ENCODE measurements around the gene PRKACA. TPM values are rescaled to one million over a fixed set of nuclear protein-coding genes. Genes with fewer than 3 reads are reported as not detected.
A peak's percentile ranks its signal among the peaks of the same experiment; 100 is the strongest.

PRKACA gene
- total RNA-seq, 2 donors from 2014 or later: 34.8 to 106 TPM

GRCh38 chr19:14116918-14117578 is 514 bp downstream of the PRKACA start:
- peak overlapping the region; percentile 77 to 84 for H3K4me3 ChIP-seq
- H3K36me3 ChIP-seq: no peaks in the 10 kb centered on the region
- DNase-seq (ENCODE audit: low spot score): no peak
- no peak for TF ChIP-seq CTCF (IDR thresholded peaks at IDR 0.05)
- intact Hi-C loops (cut with DNase I): loop anchor here (2.0 to 5.0 kb wide), 2 partner anchors 26 to 45 kb away; partner anchors contain the start of genes MISP3 and SAMD1
- no peaks in the 10 kb centered on the region for H3K9me3 ChIP-seq
- peak overlapping the region; percentile 64 to 69 for H3K27ac ChIP-seq
- WGBS: 0% methylated on average over 33 of the region's 33 CpGs
- no peaks in the 10 kb centered on the region for H3K27me3 ChIP-seq (replicated peaks; ENCODE audit: insufficient read depth)
- peaks cover 8% of the 10 kb centered on the region for H3K4me1 ChIP-seq (replicated peaks)

- Histone ChIP-seq H3K27ac (peak overlapping the region; percentile 64 to 69), H3K36me3 (no peaks in the 10 kb centered on the region), H3K27me3 (replicated peaks; ENCODE audit: insufficient read depth) (no peaks in the 10 kb centered on the region), H3K4me1 (replicated peaks) (peaks cover 8% of the 10 kb centered on the region), H3K9me3 (no peaks in the 10 kb centered on the region), H3K4me3 (peak overlapping the region; percentile 77 to 84)
- no peak for DNase-seq (ENCODE audit: low spot score)
- TF ChIP-seq POLR2A (IDR thresholded peaks at IDR 0.05) (no peak), CTCF (IDR thresholded peaks at IDR 0.05) (no peak), POLR2AphosphoS5 (IDR thresholded peaks at IDR 0.05) (no peak)
- intact Hi-C loops (cut with DNase I): loop anchor here (2.0 to 5.0 kb wide), 2 partner anchors 26 to 44 kb away; partner anchors contain the start of genes MISP3 and SAMD1
- 5% methylated on average over 6 of the region's 6 CpGs for WGBS
Observed at GRCh38 chr19:14116525-14116917, 1.0 kb downstream of the PRKACA start.

DNA sequence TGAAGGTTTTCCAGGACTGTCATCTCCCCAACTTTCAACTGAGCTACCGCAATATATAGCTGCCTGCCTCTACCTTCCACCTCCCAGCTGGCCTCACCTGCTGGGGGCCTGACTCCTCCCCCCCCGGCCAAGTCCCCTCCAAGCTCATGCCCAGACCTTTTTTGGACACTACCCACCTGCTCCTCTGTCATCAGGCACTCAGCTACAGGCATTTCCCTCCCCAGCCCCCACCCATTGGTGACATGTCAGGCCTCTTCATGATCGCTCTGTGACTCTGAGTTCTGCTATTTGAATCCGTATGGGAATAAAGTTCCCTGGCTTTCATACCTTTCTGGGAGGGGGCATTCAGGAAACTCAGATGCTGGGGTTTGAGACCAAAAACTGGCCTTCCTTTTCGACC is 1.8 kb downstream of the PRKACA start:
- Histone ChIP-seq H3K27ac (no peak overlapping the region), H3K27me3 (replicated peaks; ENCODE audit: insufficient read depth) (no peaks in the 10 kb centered on the region), H3K4me1 (replicated peaks) (peaks cover 8% of the 10 kb centered on the region), H3K4me3 (no peak overlapping the region), H3K36me3 (no peaks in the 10 kb centered on the region), H3K9me3 (no peaks in the 10 kb centered on the region)
- intact Hi-C loops (cut with DNase I): loop anchor here (2.0 to 5.0 kb wide), 2 partner anchors 25 to 43 kb away; partner anchors contain the start of genes MISP3 and SAMD1
- 72% methylated on average over 5 of the region's 5 CpGs for WGBS
- no peak for DNase-seq (ENCODE audit: low spot score)
- TF ChIP-seq POLR2AphosphoS5 (IDR thresholded peaks at IDR 0.05) (no peak), CTCF (IDR thresholded peaks at IDR 0.05) (no peak), POLR2A (IDR thresholded peaks at IDR 0.05) (no peak)

- Histone ChIP-seq H3K4me3 (no peak overlapping the region), H3K36me3 (no peaks in the 10 kb centered on the region), H3K9me3 (no peaks in the 10 kb centered on the region), H3K27me3 (replicated peaks; ENCODE audit: insufficient read depth) (no peaks in the 10 kb centered on the region), H3K4me1 (replicated peaks) (peaks cover 8% of the 10 kb centered on the region), H3K27ac (no peak overlapping the region)
- 46% methylated on average over 9 of the region's 9 CpGs for WGBS
- intact Hi-C loops (cut with DNase I): loop anchor here (5.0 kb wide), 1 partner anchor 43 kb away; the partner anchor contains the start of gene MISP3
- DNase-seq (ENCODE audit: low spot score): no peak
- TF ChIP-seq POLR2A (IDR thresholded peaks at IDR 0.05) (no peak), POLR2AphosphoS5 (IDR thresholded peaks at IDR 0.05) (no peak), CTCF (IDR thresholded peaks at IDR 0.05) (peak in 3 of 4 experiments; percentile 15 to 46 (median 37))
Observed at GRCh38 chr19:14114854-14115253, 2.7 kb downstream of the PRKACA start.

DNA sequence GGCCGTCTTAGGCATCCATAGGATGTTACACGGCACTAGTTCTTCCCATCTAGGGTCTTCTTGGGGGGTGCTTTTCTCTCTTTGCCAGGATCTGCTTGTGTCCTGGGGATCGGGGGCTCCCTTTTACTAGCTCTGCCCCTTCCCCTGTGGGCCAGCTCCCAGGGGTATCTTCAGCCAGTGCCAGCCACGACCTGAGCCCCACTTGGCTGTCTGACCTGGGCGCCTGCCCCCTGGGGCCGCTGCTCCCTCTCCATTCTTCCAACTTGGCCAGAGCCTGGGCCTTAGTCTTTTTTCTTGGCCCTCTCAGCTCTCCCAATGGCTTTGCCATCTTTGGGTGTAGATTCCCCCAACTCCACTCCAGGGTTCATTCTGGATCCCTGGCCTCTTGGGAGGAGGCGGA is 3.1 kb downstream of the PRKACA start:
- 94% methylated on average over 7 of the region's 7 CpGs for WGBS

More for the DNA sequence above, 3.1 kb downstream of the PRKACA start:
- no peak overlapping the region for H3K4me3 ChIP-seq
- no peaks in the 10 kb centered on the region for H3K27me3 ChIP-seq (replicated peaks; ENCODE audit: insufficient read depth)
- DNase-seq (ENCODE audit: low spot score): no peak
- intact Hi-C loops (cut with DNase I): no loop called here
- no peaks in the 10 kb centered on the region for H3K36me3 ChIP-seq
- H3K27ac ChIP-seq: peak overlapping the region in 1 of 2 donors; percentile 60
- TF ChIP-seq POLR2A (IDR thresholded peaks at IDR 0.05): no peak
- no peak for TF ChIP-seq POLR2AphosphoS5 (IDR thresholded peaks at IDR 0.05)
- no peak for TF ChIP-seq CTCF (IDR thresholded peaks at IDR 0.05)
- H3K4me1 ChIP-seq (replicated peaks): peaks cover 8% of the 10 kb centered on the region
- no peaks in the 10 kb centered on the region for H3K9me3 ChIP-seq

All from prostate gland (tissue), 2 donors.